GM21723 (cell line): ENCODE results near the gene METTL21A.

Source experiments
- ATAC-seq: cut with Tn5 transposase; IDR thresholded peaks from one replicate; pipeline ENCODE4 v1.9.1; 2021; ENCODE audit warnings: mild to moderate bottlenecking, moderate library complexity; ENCODE audit not compliant: unreplicated experiment

METTL21A gene

DNA sequence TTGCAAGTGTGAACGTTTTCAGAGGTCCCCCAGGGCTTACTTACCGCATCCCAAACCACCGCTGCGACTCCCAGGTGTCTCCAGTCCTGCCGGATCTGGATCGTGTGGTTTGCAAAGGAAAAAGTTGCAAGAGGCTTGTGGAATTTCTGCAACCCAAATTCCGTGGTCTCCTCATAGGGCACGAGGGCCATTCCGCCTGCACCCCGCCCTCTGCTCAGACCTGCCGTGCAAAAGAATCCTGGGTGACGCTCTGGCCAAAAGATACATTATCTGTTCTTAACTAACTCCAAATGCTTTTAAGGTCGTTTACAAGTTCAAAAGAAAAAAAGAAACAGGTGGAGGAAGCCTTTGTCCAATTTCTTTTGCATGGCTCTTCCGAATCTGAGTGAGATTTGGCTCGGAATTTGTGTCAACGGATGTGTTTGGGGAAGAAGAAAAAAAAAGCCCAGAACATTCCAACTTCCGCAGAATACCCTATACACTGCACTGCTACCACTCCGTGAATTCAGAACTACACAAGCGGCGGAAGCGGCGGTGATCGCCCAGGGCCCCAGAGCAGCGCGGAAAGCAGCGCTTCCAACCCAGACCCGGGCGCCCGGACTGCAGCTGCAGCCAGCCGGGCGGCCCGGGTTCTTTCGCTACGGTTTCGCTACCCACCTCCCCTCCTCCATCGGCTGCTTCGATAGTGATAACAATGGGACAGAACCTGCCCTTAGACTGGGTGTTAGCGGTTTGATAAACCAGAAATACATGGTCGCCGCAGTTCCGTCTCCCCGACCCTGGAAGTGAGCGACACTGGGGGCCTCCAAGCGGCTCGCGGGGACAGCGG is 795 bp downstream of the METTL21A start:
- ATAC-seq, result peak; percentile 43

DNA sequence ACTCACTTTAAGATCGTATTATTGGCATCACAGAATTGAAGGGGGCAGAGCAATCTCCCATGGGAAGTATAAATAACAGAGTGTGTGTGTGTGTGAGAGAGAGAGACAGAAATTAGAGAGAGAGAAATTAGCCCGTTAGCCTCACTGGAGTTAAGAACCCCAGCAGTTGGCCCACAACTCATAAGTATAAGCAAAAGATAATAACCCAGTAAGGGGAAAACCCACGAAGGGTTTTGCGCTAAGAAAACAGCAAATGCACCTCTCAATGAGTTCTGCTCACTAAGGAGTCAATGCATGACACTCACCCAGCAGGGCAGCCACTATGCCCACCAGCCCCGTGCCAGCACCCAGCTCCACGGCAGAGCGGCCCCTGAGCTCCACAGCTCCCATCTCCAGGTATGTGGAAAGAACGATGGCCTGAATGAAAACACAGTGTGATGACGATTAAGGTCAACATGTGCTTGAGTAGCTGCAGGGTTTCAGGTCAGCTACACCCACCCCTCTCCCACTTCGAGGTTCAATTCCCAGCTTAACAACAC is 3.6 kb downstream of the METTL21A start:
- ATAC-seq, result no peak

DNA sequence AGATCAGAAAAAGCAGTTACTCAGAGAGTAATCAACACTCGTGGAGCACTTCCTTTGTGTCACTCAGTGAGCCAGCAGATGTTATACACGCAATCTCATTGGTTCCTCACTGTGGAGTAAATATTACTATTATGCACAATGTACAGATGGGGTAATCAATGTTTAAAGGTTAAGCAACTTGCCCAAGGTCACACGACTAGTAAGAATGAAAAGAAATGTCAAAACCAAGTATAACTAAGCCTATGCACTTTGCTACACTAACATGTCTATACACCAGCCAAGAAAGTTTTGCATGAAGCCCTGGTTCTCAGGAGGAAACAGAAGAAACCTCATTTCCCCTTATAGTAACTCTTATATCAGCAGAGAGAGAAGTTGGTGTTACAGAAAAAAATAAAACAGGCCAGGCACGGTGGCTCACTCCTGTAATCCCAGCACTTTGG is 5.4 kb downstream of the METTL21A start:
- ATAC-seq, result peak; percentile 46

DNA sequence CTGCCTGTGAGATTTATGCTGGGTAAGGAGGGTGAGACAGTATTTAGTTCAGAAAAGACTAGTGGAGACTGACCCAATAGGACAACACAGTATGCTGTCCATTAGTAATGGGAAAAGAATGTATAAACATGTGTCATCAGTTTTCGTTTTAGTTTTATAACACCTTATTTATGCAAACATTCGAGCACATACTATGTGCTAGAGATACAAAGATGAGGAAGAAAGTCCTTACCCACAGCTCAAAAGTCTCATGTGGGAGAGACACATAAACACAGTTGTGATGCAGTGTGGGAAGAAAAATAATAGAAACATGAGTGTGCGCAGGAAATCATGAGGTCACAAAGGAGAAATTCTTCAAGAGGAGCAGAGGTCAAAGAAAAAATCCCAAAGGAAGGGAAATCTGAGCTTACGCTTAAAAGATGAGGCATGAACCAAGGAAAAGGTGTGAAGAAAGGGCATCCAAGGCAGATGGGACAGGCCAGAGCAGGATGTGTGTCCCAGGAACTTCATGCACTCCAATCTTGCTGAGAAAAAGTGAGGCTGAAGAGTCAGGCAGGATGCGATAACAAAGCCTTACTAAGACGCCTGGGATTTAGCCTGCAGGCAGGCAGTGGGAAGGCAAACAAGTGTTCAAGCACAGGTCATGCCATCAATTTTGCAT is 8.1 kb downstream of the METTL21A start:
- ATAC-seq, result no peak

DNA sequence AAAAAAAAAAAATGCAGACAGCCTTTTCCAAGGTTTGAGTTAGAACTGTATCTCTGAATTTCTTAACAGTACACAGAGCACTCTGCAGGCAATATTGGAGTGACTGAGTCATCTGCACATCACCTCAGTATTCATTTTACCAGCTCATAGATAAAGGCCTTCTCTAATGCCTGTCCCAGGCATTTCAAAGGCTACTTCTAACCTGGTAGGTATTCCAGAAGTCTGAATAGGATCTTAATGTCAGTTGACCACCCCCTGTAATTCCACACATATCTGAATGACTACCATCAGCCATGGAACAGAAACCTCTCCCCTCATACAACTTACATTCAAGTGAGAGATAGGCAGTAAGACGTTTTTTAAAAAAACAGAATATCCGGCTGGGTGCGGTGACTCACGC is 9.0 kb downstream of the METTL21A start:
- ATAC-seq, result no peak

DNA sequence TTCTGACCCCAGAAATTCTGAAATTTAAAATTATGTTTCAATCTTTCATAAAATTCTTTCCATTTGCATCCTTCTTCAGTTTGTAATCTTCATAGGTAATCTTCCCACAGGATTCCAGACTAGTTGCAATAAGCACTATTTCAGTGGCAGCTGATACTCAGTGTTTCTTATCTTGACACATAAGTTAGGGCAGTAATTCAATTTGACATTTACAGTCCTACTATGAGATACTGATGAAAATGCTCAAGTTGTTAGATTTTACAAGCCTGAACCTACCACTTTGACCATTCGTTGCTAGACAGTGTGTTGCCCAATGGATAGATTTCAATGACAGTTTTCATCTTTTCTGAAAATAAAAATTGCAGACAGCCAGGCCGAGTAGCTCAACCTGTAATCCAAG is 10.4 kb downstream of the METTL21A start:
- no peak for ATAC-seq

DNA sequence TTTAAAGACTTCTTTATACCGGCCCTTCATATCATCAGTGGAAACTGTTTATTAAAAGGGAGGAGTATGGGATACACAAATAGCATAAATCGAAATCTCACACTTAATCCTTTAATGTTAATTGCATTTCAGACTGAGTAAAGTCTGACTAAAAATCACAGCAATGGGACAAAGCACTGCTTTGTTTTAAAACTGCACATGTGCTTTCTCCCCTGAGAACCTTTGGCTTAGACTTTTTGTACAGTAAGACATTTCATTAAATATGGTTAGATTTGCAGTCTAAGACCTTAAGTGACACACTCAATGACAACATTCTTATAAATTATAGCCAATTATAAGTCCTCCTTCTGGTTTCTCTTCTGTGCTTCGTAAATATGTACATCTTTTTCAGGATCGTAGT is 12.5 kb downstream of the METTL21A start:
- ATAC-seq, result no peak

DNA sequence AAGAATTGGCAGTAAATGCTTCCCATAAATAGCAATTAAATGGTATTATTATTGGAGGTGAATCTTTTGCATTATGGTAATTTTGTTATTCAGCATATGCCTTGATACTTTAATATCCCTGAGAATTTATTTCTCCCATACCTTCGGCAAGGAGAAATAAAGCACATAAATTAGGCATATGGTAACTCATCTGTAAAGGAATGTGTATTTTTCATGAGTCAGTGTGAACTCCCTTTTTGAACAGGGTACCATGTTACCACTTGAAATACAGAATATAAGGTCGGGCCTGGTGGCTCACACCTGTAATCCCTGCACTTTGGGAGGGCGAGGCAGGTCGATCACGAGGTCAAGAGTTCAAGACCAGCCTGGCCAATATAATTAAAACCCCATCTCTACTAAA is 18.4 kb downstream of the METTL21A start:
- ATAC-seq, result no peak

DNA sequence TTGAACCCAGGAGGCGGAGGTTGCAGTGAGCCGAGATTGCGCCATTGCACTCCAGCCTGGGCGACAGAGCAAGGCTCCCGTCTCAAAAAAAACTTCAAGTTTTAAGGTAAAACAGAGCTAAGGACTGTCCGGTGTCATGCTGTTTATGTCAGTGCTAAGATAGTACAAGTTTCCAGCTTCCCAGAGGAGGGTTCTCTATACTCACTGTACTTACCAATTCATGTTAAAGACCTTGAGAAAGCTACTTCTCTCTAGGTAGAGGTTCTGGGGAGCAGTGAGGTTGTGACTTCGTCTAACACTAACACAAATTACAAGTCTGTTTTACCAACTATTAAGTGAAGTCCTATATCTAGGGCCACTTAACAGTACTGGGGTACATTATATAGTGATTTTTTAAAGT is 18.8 kb downstream of the METTL21A start:
- no peak for ATAC-seq

DNA sequence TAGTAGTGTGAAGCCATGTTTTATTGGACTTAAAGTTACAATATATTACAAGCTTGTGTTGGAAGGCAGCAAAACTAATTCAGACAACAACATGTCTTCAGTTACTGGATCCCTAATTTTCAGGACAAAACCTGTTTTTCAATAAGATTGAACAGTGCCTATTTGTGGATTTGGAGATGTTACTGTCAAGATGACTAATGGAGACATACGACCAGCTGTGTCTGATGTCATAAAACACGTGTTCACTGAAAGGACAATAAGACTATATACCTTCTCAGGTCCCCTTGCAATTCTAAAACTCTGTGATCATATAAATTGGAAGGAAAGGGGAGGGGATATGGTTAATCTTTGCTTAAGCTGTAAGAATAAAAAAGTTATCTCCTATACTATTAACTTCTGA is 21.7 kb downstream of the METTL21A start:
- ATAC-seq, result no peak

DNA sequence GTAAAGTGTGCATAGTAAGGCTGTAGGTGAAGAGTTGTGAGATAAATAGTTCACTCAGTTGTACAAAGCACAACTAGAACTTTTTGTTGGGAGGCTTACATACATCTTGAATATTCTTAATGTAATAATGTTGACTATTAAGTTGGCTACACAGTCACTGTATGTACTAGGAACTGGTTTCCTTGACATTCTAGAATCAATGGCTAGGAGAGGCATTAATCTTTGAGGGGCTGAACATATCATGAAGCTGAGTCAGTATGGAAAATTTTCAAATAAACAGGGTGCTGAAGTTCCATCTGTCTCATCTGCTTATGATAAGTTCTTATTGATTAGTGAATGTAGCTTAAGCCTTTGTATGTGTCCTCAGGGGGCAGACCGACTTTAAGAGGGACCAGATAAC is 23.4 kb downstream of the METTL21A start:
- ATAC-seq, result no peak

DNA sequence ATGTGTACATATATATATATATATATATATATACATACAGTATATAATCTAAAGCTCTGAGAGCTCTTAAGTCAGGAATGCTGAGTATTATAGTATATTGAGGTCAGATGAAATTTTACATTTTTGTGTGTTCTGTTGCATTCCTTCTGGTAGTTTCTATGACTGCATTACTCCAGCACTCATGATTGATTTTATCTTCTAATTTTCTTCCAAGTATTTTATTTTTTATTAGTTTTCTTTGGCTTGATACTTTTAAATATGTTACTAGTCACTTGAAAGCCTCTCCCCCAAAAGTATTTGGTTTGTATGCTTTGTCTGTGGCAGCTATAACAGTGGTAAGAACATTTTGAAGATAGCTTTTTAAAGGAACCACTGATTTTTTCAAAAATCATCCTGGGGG is 25.0 kb downstream of the METTL21A start:
- no peak for ATAC-seq

DNA sequence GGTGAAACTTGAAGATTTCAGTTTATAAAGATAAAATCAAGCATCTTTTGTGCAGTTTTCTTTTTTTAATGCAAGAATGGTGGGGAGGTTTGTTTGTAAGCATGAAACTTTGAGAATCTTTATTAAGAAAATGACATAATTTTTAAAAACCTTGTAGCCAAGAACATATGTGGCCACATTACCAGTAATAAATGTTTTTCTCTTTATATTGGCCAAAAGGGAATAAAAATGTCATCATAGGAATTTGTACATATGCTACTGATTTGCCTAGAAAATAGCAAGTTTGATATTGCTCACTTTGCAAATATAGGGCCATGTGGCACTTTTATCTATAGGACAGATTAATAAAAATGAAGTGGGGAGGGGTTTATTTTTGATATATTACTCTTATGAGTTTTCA is 25.6 kb downstream of the METTL21A start:
- ATAC-seq, result no peak

DNA sequence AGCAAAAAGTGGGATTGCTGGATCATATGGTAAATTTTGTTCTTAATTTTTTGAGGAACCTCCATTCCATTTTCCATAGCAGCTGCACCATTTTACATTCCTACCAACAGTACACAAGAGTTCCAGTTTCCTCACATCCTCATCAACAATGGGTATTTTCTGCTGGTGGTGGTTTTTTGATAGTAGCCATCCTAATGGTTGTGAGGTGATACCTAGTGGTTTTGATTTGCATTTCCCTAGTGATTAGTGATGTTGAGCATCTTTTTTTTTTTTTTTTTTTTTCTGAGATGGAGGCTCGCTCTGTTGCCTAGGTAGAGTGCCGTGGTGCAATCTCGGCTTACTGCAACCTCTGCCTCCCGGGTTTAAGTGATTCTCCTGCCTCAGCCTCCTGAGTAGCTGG is 30.5 kb downstream of the METTL21A start:
- no peak for ATAC-seq

DNA sequence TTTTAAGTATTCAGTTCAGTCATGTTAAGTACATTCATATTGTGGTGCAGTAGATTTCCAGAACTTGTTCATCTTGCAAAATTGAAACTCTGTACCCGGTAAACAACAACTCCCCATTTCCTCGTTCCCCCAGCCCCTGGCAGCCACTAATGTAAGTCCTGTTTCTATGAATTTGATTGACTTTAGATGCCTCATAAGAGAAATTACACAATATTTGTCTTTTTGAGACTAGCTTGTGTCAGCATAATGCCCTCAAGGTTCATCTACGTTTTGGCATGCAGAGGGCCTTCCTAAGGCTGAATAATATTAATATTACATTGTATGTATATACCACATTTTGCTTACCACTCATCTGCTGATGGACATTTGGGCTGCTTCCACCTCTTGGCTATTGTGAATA is 30.9 kb downstream of the METTL21A start:
- no peak for ATAC-seq

DNA sequence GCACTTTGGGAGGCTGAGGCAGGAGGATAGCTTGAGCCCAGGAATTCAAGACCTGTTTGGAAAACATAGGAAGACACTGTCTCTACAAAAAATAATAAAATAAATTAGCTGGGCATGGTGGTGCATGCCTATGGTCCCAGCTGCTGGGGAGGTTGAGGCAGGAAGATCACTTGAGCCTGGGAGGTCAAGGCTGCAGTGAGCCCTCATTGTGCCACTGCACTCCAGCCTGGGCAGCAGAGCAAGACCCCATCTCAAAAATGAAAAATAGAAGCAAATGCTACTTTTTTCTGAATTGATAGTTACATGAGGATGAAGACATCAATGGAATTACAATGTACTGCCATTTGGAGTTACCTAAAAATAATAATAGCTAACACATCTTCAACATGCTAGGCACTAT is 31.9 kb downstream of the METTL21A start:
- no peak for ATAC-seq

DNA sequence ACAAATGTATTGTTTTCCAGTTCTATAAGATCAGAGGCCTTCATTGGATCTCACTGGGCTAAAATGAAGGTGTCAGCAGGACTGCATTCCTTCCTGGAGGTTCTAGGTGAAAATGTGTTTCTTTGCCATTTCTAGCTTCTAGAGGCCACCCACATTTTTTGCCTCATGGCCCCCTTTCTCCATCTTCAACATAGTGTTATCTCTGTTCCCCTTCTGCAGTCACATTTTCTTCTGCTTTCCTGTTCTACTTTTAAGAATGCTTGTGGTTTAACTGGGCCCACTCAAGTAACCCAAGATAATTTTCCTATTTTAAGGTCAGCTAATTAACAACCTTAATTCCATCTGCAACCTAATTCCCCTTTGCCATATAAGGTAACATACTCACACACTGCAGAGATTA is 36.1 kb downstream of the METTL21A start:
- no peak for ATAC-seq

DNA sequence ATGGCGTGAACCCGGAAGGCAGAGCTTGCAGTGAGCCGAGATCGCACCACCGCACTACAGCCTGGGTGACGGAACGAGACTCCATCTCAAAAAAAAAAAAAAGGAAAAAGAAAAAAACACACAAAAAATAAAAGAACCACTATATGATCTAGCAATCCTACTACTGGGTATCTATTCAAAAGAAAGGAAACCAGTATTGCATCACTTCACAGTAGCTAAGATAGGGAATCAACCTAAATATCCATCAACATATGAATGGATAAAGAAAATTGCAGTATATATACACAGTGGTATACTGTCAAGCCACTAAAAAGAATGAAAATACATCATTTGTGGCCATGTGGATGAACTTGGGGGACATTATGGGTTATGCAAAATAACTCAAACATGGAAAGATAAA is 37.9 kb downstream of the METTL21A start:
- no peak for ATAC-seq

DNA sequence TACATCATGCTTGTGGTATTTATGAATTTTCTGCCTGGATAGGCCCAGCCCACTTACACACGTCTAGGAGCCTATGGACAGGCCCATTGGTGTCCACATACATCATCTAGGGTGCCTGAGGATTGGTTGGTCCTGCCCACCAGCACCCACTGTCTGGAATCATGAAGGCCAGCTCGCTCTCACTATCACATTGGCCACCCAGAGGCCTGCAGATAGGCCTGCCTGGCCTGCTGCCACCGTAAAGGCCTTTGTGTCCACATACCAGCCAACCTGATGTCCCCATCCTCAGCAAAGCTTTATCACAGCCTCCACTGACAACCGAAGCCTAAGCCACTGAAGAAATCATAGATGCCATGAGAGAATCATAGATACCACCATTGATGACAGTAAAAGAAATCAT is 40.2 kb downstream of the METTL21A start:
- ATAC-seq, result no peak

DNA sequence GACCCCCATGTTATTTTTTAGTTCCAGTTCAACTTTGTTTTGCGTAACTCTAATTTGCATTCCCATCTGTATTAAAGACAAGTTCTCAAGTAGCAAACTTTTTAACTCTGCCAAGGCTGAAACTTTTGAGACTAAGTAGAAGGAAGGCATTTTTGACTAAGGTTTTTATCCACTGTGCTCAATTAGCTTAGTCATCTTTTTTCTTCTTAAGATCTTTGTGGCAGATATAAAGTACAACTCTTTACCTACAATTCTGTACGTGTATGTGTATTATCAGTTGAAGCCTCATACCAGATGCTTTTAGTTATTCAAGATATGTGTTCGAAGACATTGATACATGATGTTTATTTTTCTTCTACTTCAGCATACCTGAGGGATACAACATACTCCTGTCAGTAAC is 53.8 kb downstream of the METTL21A start:
- ATAC-seq, result no peak

DNA sequence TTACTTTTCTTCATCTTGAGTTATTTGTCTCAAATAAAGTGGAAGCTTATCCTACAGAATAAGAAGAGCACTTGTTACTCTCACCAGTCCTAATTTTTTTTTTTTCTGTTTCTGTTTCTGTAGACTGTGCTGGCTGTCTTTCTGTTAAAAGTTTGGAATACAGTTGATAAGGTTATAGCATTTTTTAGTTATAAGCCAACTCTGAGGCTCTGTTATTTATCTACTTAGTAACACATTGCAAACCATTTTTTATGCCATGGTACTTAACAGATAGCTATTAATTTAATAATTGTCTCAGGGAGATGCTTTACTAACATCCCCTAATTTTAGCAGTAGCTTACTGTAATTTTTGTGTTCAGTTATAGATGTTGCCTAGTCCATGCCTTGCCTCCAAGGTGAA is 57.5 kb downstream of the METTL21A start:
- no peak for ATAC-seq

DNA sequence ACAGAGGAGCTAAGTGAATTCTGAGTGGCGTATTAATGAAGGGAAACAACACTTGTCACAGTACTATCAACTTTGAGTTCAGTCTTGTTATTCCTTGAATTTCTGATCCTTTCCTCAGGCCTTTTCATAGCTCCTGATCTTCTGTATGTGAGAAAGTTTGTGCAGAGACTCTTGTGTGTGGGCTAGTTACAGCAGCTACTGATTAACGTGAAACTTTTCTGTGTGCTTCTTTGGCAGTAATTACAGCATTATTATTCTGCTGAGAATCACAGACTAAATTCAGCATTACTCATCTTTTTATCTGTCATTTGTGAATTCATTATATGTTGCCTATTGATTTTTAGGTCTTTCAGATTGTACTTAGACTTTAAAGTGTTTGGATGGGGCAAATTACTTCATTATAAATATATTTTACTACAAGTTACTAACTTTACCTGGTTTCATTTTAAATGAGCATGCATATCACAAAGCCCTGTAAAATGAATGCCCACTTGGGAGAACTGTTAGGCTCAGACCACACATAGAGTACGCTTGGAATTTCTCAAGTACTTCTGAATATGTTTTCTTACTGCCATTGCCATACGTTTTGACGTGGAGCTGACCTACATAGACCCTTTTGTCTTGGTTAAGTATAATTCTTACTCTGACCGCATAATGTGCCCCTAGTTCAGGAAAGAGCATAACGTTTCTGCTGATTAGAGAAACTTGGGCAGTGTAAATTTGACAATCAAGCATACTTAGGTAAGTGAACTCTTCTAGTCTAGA is 59.3 kb downstream of the METTL21A start:
- no peak for ATAC-seq
